HUES6 (cell line): ENCODE results near the gene CTDSPL.

Experiments
- H3K27ac ChIP-seq: 2 replicates; pipeline ENCODE4 v1.7.0; 2013; ENCODE audit warnings: low read depth, mild to moderate bottlenecking, low read length, inconsistent platforms
- H3K27me3 ChIP-seq: 2 replicates; pipeline ENCODE4 v1.6.1; 2013; ENCODE audit warnings: low read length; ENCODE audit not compliant: control insufficient read depth, insufficient read depth
- H3K36me3 ChIP-seq: 2 replicates; pipeline ENCODE4 v1.6.1; 2013; ENCODE audit warnings: low read length; ENCODE audit not compliant: control insufficient read depth, insufficient read depth
- H3K4me1 ChIP-seq: 2 replicates; pipeline ENCODE4 v1.6.1; 2013; ENCODE audit warnings: low read length; ENCODE audit not compliant: control insufficient read depth, insufficient read depth
- H3K4me3 ChIP-seq: 2 replicates; pipeline ENCODE4 v1.5.1; 2013; ENCODE audit warnings: low read depth, low read length
- H3K9ac ChIP-seq: one replicate; pipeline ENCODE4 v1.6.1; 2013; ENCODE audit warnings: mild to moderate bottlenecking, low read length
- H3K9me3 ChIP-seq: 2 replicates; pipeline ENCODE4 v1.6.1; 2013; ENCODE audit warnings: low read depth, low read length; ENCODE audit not compliant: control insufficient read depth, insufficient read depth

CTDSPL gene

DNA sequence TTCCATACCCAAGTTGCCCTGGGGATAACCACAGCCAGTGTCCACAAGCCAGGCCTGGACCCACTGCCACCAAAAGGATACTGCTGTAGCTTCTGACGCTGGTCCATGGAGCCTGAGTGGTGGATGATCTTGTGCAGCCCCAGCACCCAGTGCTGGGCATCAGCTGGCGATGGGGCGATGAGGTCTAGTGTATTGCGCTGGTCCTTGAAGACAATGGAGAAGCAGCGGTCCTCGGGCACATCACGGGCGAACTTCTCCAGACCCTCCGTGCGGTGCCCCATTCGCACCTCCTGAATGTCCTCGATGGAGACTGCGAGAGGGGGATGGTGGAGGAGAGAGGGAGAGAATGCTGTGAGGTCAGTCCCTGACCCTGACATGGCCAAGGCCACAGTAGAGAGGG lies 154.7 kb downstream of the CTDSPL start:
- no peak overlapping the region for H3K4me3 ChIP-seq
- no peak overlapping the region for H3K27ac ChIP-seq
- H3K9me3 ChIP-seq, result no peaks in the 10 kb centered on the region
- H3K36me3 ChIP-seq, result peaks cover 47% of the 10 kb centered on the region
- no peaks in the 10 kb centered on the region; the same call in 1 of the 2 replicates for H3K4me1 ChIP-seq
- H3K27me3 ChIP-seq, result no peaks in the 10 kb centered on the region
- H3K9ac ChIP-seq, result no peak overlapping the region

DNA sequence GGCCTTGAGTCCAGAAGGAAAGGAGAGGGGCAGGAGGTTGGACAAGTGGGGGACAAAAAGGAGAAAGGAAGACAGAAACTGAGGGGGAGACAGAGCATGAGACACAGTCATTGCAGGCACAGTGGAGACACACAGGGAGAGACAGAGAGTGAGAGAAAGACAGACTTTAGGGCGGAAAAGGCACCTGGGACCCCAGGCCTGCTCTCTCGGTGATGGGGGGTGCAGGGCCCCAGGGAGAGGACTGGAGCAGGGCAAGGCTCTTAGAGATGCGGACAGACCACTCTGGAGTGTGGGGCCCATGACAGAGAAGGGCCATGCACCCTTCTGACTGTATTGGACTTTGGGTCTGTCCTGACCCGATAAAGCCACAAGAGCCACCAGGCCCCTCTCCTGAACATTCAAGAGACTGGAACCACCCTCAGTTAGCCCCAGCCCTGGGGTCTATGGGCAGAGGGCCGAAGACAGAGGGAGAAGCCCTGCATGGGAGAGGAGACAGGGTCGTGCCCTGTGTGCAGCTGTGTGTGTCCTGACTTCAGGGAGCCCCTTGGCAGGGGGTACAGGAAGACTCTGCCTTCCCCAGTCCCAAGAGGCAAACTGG lies 155.3 kb downstream of the CTDSPL start:
- H3K36me3 ChIP-seq, result peaks cover 45% of the 10 kb centered on the region
- no peak overlapping the region for H3K27ac ChIP-seq
- no peak overlapping the region for H3K9ac ChIP-seq
- no peak overlapping the region for H3K4me3 ChIP-seq
- no peaks in the 10 kb centered on the region for H3K9me3 ChIP-seq
- no peaks in the 10 kb centered on the region for H3K27me3 ChIP-seq
- H3K4me1 ChIP-seq, result no peaks in the 10 kb centered on the region; the same call in 1 of the 2 replicates

DNA sequence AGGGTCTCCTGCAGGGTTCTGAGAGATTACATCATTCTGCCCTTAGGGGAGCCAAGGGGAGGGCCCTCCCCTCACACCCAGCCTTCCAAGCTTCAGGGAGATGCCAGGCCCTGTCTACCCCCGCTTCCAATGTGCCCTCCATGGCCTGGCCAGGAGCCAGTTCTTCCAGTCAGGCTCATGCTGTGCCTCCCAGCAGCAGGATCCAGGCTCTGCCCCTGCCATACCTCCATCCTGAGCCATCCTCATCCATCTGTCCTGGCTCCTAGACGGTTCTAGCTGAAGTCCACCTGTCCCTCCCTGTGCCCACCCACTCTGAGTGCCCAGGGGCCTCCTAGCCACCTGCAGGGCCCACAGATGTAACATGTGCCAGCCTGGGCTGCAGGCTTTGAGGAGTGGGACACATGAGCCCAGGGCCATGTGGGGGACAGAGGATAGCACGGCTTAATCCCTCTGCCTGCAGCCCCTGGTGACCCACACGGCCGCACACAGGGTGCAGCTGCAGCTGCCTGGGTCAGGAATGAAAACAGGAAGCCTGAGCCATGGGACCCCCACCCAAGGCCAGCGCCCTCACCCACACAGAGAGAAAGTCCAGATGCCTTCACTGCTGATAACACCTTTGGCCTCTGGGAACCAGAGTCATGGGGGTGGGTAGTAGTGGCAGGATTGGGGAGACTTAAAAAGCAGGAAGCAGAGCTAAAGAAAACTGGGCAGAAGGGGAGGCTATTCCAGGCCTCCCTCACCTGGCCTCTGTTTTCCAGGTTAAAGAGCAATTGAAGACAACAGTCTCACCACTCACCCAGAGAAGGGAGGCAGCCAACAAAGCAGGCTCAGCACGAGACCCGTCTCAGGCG lies 156.0 kb downstream of the CTDSPL start:
- no peak overlapping the region for H3K27ac ChIP-seq
- no peak overlapping the region for H3K4me3 ChIP-seq
- H3K27me3 ChIP-seq, result no peaks in the 10 kb centered on the region
- no peaks in the 10 kb centered on the region for H3K9me3 ChIP-seq
- H3K36me3 ChIP-seq, result peaks cover 45% of the 10 kb centered on the region
- no peak overlapping the region for H3K9ac ChIP-seq
- no peaks in the 10 kb centered on the region; the same call in 1 of the 2 replicates for H3K4me1 ChIP-seq

DNA sequence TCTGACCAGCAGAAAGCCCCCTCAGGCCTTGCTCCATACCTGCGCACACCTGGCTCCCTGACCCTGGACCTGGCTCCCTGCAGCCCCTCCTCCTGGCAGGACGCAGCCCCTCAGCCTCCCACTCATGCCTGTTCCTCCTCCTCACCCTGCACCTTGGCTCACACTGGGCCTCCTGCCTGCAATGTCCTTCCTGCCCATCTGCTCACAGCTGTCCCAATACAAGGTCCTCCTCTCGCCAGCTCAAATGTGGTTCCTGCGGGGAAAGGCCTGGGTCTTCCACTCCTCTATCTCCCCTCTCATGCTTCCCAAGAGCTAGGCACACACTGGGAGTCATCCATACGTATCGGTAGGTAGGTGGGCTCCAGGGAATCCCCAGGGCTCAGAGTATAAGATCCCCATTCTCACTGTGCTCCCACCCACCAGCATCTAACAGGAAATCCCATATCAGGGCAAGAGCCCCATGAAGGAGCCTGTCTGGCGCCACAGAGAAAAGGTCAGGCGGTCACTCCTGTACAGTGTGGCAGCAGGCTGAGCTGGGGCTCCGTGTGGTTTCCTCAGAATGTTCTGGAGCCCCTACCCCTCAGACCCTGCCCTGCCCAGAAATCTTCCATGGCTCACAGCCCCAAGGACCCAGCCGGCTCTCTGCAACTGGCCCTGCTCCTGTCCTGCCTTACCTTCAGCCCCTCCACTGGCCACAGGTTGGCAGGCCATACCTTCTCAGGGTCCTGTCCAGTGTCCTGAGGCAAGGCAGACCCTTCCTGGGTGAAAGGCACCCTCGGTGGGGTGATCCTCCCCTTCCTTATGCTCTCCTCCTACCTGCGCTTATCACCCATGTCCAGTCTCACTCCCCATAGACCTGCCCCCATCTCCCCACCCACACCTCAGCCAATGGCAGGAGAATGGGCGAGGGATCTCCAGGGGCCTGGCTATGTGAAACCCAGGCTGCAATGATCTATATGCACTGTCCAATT lies 156.9 kb downstream of the CTDSPL start:
- Histone ChIP-seq H3K4me1 (peaks cover 2% of the 10 kb centered on the region), H3K4me3 (no peak overlapping the region), H3K27me3 (no peaks in the 10 kb centered on the region), H3K27ac (no peak overlapping the region), H3K36me3 (peaks cover 45% of the 10 kb centered on the region), H3K9ac (no peak overlapping the region), H3K9me3 (no peaks in the 10 kb centered on the region)

DNA sequence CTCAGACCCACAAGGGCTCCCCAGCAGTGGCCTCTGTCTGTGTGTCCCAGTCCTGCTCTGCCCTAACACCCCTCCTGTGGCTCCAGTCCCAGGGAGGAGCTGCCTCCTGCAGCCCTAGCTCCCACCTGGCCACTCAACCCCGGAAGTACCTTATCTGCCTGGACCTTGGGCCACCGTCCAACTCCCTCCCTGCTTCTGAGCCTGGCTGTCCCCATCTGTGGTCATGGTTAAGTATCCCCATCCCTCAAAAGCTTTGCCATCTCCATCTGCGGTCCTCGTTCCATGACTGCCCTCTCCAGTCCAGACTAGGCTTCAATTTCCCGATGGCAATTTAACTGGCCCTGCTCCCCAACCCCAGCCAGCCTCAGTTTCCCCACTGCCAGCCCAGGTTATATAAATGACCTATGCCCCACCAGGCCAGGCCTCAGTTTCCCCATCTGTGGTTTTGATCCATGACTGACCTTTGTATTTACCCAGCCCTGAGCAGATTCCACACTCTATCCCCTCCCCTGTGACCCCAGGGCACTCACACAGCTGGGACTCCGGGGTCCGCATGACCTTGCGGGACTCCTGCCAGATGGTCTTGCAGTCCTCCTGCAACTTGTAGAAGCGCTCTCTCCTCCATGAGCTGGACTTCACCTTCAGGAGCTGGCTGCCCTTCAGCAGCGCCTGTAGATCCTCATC lies 158.1 kb downstream of the CTDSPL start:
- Histone ChIP-seq H3K27me3 (no peaks in the 10 kb centered on the region), H3K9ac (no peak overlapping the region), H3K27ac (no peak overlapping the region), H3K9me3 (no peaks in the 10 kb centered on the region), H3K36me3 (peaks cover 42% of the 10 kb centered on the region), H3K4me1 (peaks cover 7% of the 10 kb centered on the region), H3K4me3 (no peak overlapping the region)

DNA sequence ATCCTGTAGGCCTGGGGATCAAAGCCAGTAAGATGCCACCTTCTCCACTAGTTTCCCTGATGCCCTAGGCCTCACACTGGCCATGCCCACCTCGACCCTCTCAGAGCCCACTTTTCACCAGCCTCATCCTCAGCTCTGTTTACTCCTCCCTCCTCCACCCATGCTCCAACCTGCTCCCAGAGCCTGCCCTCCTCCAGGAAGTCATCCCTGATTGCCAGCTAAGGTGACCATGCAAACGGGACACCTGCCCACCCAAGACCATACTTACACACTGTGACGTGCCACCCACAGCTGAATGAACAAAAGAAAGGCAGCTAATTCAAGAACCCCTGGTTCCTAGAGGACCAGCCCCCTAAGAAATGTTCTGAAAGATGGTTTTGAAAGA lies 158.7 kb downstream of the CTDSPL start:
- Histone ChIP-seq H3K9ac (no peak overlapping the region), H3K27ac (no peak overlapping the region), H3K27me3 (peaks cover under 1% of the 10 kb centered on the region; the same call in 1 of the 2 replicates)

DNA sequence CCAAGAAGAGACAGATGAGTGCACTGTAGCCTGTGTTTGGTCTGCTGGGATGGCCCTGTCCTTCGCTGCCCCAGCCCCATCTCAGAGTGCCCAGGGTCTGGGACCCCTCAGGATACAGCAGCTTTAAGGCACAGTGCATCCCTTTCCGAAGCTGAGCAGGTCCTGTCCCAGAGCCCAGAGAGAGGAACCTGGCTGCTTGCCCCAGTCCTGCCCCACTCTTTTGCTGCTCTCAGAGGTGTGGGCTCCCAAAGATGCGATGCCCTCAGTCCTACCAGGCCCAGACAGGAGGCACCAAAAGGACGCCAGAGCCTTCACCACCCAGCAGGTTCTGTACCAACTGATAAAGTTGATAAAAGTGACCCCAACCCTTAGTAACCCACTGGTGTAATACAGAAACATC lies 159.5 kb downstream of the CTDSPL start:
- Histone ChIP-seq H3K9ac (no peak overlapping the region), H3K9me3 (no peaks in the 10 kb centered on the region), H3K4me3 (no peak overlapping the region), H3K36me3 (peaks cover 29% of the 10 kb centered on the region), H3K4me1 (peaks cover 14% of the 10 kb centered on the region), H3K27ac (no peak overlapping the region), H3K27me3 (peaks cover 6% of the 10 kb centered on the region; the same call in 1 of the 2 replicates)

More for the DNA sequence above, 158.7 kb downstream of the CTDSPL start:
- peaks cover 37% of the 10 kb centered on the region for H3K36me3 ChIP-seq
- H3K9me3 ChIP-seq, result no peaks in the 10 kb centered on the region
- H3K4me1 ChIP-seq, result peaks cover 9% of the 10 kb centered on the region
- no peak overlapping the region for H3K4me3 ChIP-seq

DNA sequence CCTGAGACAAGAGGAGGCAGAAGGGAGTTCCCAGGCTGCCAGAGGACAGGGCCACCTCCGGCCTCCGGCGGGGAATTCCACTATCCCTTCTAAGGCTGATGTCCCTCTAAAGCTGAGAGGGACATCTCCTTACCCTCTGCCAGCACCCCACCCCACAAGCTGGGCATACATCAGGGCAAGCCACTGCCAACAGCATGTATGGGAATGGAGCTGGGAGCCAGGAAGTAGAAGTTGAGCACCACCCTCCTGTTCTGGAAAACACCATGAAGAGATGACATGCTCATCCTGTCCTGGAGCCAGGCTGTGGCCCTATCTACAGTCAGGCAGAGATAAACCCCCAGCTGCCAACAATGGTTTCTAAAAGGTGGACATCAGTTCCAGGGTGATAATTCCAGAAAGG lies 160.6 kb downstream of the CTDSPL start:
- H3K9me3 ChIP-seq, result no peaks in the 10 kb centered on the region
- peaks cover 18% of the 10 kb centered on the region; the same call in 1 of the 2 replicates for H3K36me3 ChIP-seq
- H3K27me3 ChIP-seq, result peaks cover 17% of the 10 kb centered on the region
- no peak overlapping the region for H3K9ac ChIP-seq
- H3K27ac ChIP-seq, result no peak overlapping the region
- peaks cover 14% of the 10 kb centered on the region for H3K4me1 ChIP-seq
- no peak overlapping the region for H3K4me3 ChIP-seq

DNA sequence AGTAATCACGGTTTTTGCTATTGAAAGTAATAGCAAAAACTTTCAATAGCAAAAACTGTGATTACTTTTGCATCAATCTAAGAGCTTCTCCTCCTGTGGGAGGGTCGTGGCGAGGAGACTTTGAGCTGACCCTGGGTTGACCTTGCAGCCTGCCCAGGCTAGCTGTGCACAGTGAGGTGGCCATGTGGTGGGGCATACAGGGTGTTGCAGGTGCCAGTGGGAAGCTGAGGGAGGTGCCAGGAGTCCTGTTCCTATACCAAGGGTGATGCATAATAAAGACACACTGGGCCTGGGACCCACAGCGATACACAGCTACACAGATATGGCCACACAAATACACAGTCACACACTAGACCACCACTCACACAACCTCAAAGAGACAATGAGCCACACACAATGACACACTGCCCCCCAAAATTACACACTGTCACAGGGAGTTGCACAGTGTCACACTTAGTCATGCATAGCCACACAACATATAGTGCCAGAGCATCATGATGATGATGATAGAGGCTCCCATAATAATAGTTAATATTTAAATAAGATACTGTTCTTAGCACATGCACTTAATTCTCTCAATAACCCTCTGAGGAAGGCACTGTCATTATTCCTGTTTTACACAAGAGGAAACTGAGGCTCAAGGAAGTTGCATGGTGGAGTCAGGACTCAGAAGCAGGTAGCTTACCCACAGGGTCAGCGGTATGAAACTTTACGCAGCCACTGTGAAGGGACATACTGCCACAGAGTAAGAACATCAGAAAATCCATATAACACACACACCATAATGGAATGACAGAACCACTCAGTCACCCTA lies 161.4 kb downstream of the CTDSPL start:
- H3K27ac ChIP-seq, result no peak overlapping the region
- H3K4me1 ChIP-seq, result peaks cover 17% of the 10 kb centered on the region
- peak overlapping the region; percentile 81 for H3K4me3 ChIP-seq
- no peak overlapping the region for H3K9ac ChIP-seq
- H3K27me3 ChIP-seq, result peaks cover 25% of the 10 kb centered on the region
- peaks cover 13% of the 10 kb centered on the region; the same call in 1 of the 2 replicates for H3K36me3 ChIP-seq
- no peaks in the 10 kb centered on the region for H3K9me3 ChIP-seq

DNA sequence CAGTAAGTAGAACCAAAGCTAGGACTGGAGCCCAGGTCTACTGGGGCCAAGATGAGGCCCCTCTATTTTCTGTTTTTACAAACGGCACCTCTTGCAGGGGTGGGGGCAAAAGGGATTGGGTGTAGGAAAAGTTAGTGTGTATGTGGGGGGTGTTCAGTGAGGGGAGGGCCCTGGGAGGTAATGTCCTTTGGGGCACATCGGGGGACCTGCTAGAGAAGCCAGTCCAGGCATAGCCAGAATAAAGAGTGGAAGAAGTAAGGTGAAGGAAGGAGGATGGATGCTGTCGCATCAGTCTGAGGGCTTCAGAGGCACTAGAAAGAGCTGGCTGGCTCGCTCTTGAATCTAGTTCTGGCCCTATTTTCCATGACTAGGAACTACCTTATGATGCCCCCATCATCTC lies 165.2 kb downstream of the CTDSPL start:
- Histone ChIP-seq H3K36me3 (no peaks in the 10 kb centered on the region), H3K9me3 (no peaks in the 10 kb centered on the region), H3K27ac (no peak overlapping the region), H3K4me3 (no peak overlapping the region), H3K9ac (no peak overlapping the region), H3K27me3 (peaks cover 59% of the 10 kb centered on the region), H3K4me1 (peaks cover 29% of the 10 kb centered on the region)
